Measurements from ENCODE around the gene LRRC72.

The LRRC72 gene

GRCh38 chr7:16583834-16584233 lies 57.2 kb downstream of the LRRC72 start:
- no peak overlapping the region for H3K27ac ChIP-seq (ENCODE audit: low read depth, low read length)
- H3K9me2 ChIP-seq (replicated peaks; ENCODE audit: control insufficient read depth, low read length) = no peaks in the 10 kb centered on the region
- no peaks in the 10 kb centered on the region for H3K9me3 ChIP-seq (ENCODE audit: control insufficient read depth, insufficient read depth, low read length)
- no peaks in the 10 kb centered on the region; the same call in 1 of the 2 replicates for H3F3A ChIP-seq (ENCODE audit: control insufficient read depth, insufficient read depth)
- no peaks in the 10 kb centered on the region for H3K36me3 ChIP-seq (ENCODE audit: control insufficient read depth, low read length)
- no peaks in the 10 kb centered on the region for H3K79me2 ChIP-seq (ENCODE audit: control insufficient read depth, low read length)
- H3K4me1 ChIP-seq (ENCODE audit: control insufficient read depth, low read length) = no peaks in the 10 kb centered on the region
- no peak overlapping the region for H3K4me3 ChIP-seq (ENCODE audit: low read length)
- peaks cover 3% of the 10 kb centered on the region for H3K27me3 ChIP-seq (ENCODE audit: control insufficient read depth, low read length)
- H4K20me1 ChIP-seq (ENCODE audit: control insufficient read depth, insufficient read depth, low read depth, low read length) = no peaks in the 10 kb centered on the region
- TF ChIP-seq EZH2phosphoT487 (IDR thresholded peaks at IDR 0.05; ENCODE audit: borderline replicate concordance, low read length) = no peak
- TF ChIP-seq CTCF (IDR thresholded peaks at IDR 0.05; ENCODE audit: low read depth, low read length, poor library complexity, severe bottlenecking) = no peak
- H3K4me2 ChIP-seq (ENCODE audit: low read length) = no peak overlapping the region

- H4K20me1 ChIP-seq (ENCODE audit: control insufficient read depth, insufficient read depth, low read depth, low read length) = no peaks in the 10 kb centered on the region
- H3K4me1 ChIP-seq (ENCODE audit: control insufficient read depth, low read length) = no peaks in the 10 kb centered on the region
- TF ChIP-seq CTCF (IDR thresholded peaks at IDR 0.05; ENCODE audit: low read depth, low read length, poor library complexity, severe bottlenecking) (no peak), EZH2phosphoT487 (IDR thresholded peaks at IDR 0.05; ENCODE audit: borderline replicate concordance, low read length) (no peak)
- no peak overlapping the region for H3K27ac ChIP-seq (ENCODE audit: low read depth, low read length)
- H3K27me3 ChIP-seq (ENCODE audit: control insufficient read depth, low read length) = peaks cover 3% of the 10 kb centered on the region; the same call in 1 of the 2 replicates
- no peak overlapping the region for H3K4me3 ChIP-seq (ENCODE audit: low read length)
- H3K4me2 ChIP-seq (ENCODE audit: low read length) = no peak overlapping the region
- H3F3A ChIP-seq (ENCODE audit: control insufficient read depth, insufficient read depth) = no peaks in the 10 kb centered on the region
- H3K9me2 ChIP-seq (replicated peaks; ENCODE audit: control insufficient read depth, low read length) = no peaks in the 10 kb centered on the region
- H3K9me3 ChIP-seq (ENCODE audit: control insufficient read depth, insufficient read depth, low read length) = no peaks in the 10 kb centered on the region
- no peaks in the 10 kb centered on the region for H3K36me3 ChIP-seq (ENCODE audit: control insufficient read depth, low read length)
- no peaks in the 10 kb centered on the region for H3K79me2 ChIP-seq (ENCODE audit: control insufficient read depth, low read length)
These were observed 58.9 kb downstream of the LRRC72 start for GRCh38 chr7:16585540-16585939.

GRCh38 chr7:16586081-16586874 lies 59.7 kb downstream of the LRRC72 start:
- Histone ChIP-seq H3K4me2 (ENCODE audit: low read length) (no peak overlapping the region), H3F3A (ENCODE audit: control insufficient read depth, insufficient read depth) (no peaks in the 10 kb centered on the region), H3K4me3 (ENCODE audit: low read length) (no peak overlapping the region), H3K9me3 (ENCODE audit: control insufficient read depth, insufficient read depth, low read length) (no peaks in the 10 kb centered on the region), H3K79me2 (ENCODE audit: control insufficient read depth, low read length) (no peaks in the 10 kb centered on the region), H4K20me1 (ENCODE audit: control insufficient read depth, insufficient read depth, low read depth, low read length) (no peaks in the 10 kb centered on the region), H3K9me2 (replicated peaks; ENCODE audit: control insufficient read depth, low read length) (no peaks in the 10 kb centered on the region), H3K36me3 (ENCODE audit: control insufficient read depth, low read length) (no peaks in the 10 kb centered on the region), H3K27ac (ENCODE audit: low read depth, low read length) (no peak overlapping the region), H3K27me3 (ENCODE audit: control insufficient read depth, low read length) (peaks cover 3% of the 10 kb centered on the region; the same call in 1 of the 2 replicates), H3K4me1 (ENCODE audit: control insufficient read depth, low read length) (no peaks in the 10 kb centered on the region)
- TF ChIP-seq EZH2phosphoT487 (IDR thresholded peaks at IDR 0.05; ENCODE audit: borderline replicate concordance, low read length) (no peak), CTCF (IDR thresholded peaks at IDR 0.05; ENCODE audit: low read depth, low read length, poor library complexity, severe bottlenecking) (no peak)

Measured in DOHH2 (cell line).